ENCODE measurements around the gene NCLN. TPM values are rescaled to one million over a fixed set of nuclear protein-coding genes. Genes with fewer than 3 reads are reported as not detected.

The NCLN gene
- total RNA-seq, 2 experiments from 2014 or later, result 49.6 to 51.9 TPM

- CTCF ChIA-PET, result interaction anchor here (1.1 kb wide), 1 partner anchor 31 kb away, joined by 3 read pairs; no protein-coding TSS in a partner anchor
- H3K4me3 Mint-ChIP-seq, result no peak overlapping the region
- no peak for ATAC-seq (ENCODE audit: poor library complexity)
Observed at GRCh38 chr19:3231288-3231687, 45.6 kb downstream of the NCLN start.

DNA sequence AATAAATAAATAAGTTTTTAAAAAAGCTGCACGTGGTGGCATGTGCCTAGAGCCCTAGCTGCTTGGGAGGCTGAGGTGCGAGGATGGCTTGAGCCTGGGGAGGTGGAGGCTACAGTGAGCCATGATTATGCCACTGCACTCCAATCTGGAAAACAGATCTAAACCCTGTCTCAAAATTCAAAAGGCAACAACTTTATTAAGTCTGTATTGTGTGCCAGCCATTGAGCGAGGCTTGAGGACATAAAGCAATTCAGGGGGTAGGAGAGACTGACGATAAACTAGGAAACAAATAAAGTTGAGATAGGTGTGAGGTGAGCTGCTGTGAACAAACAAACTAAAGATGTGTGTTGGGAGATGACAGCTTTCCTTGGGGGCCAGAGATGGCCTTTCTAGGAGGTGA is 47.4 kb downstream of the NCLN start:
- H3K27me3 ChIP-seq (ENCODE audit: control insufficient read depth in 1 of 2, insufficient read depth in 2 of 2, low read length in 2 of 2), result peaks cover 14 to 27% of the 10 kb centered on the region in 2 experiments
- H3K36me3 ChIP-seq (ENCODE audit: insufficient read depth, low read length), result no peaks in the 10 kb centered on the region
- intact Hi-C loops (cut with DNase I, micrococcal nuclease), result no loop called here
- H3K4me1 ChIP-seq (ENCODE audit: insufficient read depth, low read length), result no peaks in the 10 kb centered on the region
- Mint-ChIP-seq H3K27me3 (peaks cover 16% of the 10 kb centered on the region), H3K4me1 (ENCODE audit: low read depth) (no peaks in the 10 kb centered on the region), H3K4me3 (no peak overlapping the region), H3K27ac (no peak overlapping the region), H3K36me3 (ENCODE audit: low read depth) (no peaks in the 10 kb centered on the region), H3K9me3 (no peaks in the 10 kb centered on the region)
- ChIA-PET POLR2A (no interaction called here), CTCF (no interaction called here)
- DNase-seq, result no peak
- no peak for ATAC-seq (ENCODE audit: poor library complexity)
- H3K27ac ChIP-seq (ENCODE audit: low read depth in 1 of 2, low read length in 2 of 2), result no peak overlapping the region
- TF ChIP-seq, protein P1, sequence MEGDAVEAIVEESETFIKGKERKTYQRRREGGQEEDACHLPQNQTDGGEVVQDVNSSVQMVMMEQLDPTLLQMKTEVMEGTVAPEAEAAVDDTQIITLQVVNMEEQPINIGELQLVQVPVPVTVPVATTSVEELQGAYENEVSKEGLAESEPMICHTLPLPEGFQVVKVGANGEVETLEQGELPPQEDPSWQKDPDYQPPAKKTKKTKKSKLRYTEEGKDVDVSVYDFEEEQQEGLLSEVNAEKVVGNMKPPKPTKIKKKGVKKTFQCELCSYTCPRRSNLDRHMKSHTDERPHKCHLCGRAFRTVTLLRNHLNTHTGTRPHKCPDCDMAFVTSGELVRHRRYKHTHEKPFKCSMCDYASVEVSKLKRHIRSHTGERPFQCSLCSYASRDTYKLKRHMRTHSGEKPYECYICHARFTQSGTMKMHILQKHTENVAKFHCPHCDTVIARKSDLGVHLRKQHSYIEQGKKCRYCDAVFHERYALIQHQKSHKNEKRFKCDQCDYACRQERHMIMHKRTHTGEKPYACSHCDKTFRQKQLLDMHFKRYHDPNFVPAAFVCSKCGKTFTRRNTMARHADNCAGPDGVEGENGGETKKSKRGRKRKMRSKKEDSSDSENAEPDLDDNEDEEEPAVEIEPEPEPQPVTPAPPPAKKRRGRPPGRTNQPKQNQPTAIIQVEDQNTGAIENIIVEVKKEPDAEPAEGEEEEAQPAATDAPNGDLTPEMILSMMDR (IDR thresholded peaks at IDR 0.05), result no peak
- H3K4me3 ChIP-seq (ENCODE audit: low read length), result no peak overlapping the region
- H3K9me3 ChIP-seq (ENCODE audit: control insufficient read depth in 1 of 2, insufficient read depth in 1 of 2, low read length in 2 of 2), result peaks cover 0 to 13% of the 10 kb centered on the region in 2 experiments

More at GRCh38 chr19:3231288-3231687, 45.6 kb downstream of the NCLN start:
- DNase-seq, result no peak
- H3K4me1 Mint-ChIP-seq (ENCODE audit: low read depth), result no peaks in the 10 kb centered on the region
- Histone ChIP-seq H3K27me3 (ENCODE audit: control insufficient read depth in 1 of 2, insufficient read depth in 2 of 2, low read length in 2 of 2) (peaks cover 30 to 44% of the 10 kb centered on the region in 2 experiments), H3K9me3 (ENCODE audit: control insufficient read depth in 1 of 2, insufficient read depth in 1 of 2, low read length in 2 of 2) (peaks cover 0 to 13% of the 10 kb centered on the region in 2 experiments), H3K4me3 (ENCODE audit: low read length) (no peak overlapping the region), H3K36me3 (ENCODE audit: insufficient read depth, low read length) (no peaks in the 10 kb centered on the region), H3K27ac (ENCODE audit: low read depth in 1 of 2, low read length in 2 of 2) (no peak overlapping the region), H3K4me1 (ENCODE audit: insufficient read depth, low read length) (no peaks in the 10 kb centered on the region)
- TF ChIP-seq, protein P1 (IDR thresholded peaks at IDR 0.05), result no peak
- H3K27ac Mint-ChIP-seq, result no peak overlapping the region
- no peaks in the 10 kb centered on the region for H3K36me3 Mint-ChIP-seq (ENCODE audit: low read depth)
- no peaks in the 10 kb centered on the region for H3K9me3 Mint-ChIP-seq
- H3K27me3 Mint-ChIP-seq, result peaks cover 35% of the 10 kb centered on the region
- POLR2A ChIA-PET, result no interaction called here
- intact Hi-C loops (cut with DNase I, micrococcal nuclease), result no loop called here

- DNase-seq (no peak), ATAC-seq (ENCODE audit: poor library complexity) (no peak)
- H3K27ac Mint-ChIP-seq, result no peak overlapping the region
- no peaks in the 10 kb centered on the region for H3K9me3 Mint-ChIP-seq
- ChIA-PET POLR2A (no interaction called here), CTCF (no interaction called here)
- no peaks in the 10 kb centered on the region for H3K4me1 Mint-ChIP-seq (ENCODE audit: low read depth)
- H3K27ac ChIP-seq (ENCODE audit: low read depth in 1 of 2, low read length in 2 of 2), result no peak overlapping the region
- peaks cover 0 to 17% of the 10 kb centered on the region in 2 experiments for H3K9me3 ChIP-seq (ENCODE audit: control insufficient read depth in 1 of 2, insufficient read depth in 1 of 2, low read length in 2 of 2)
- H3K4me3 Mint-ChIP-seq, result no peak overlapping the region
- TF ChIP-seq, protein P1 (IDR thresholded peaks at IDR 0.05), result no peak
- H3K4me3 ChIP-seq (ENCODE audit: low read length), result no peak overlapping the region
- peaks cover 11 to 23% of the 10 kb centered on the region in 2 experiments for H3K27me3 ChIP-seq (ENCODE audit: control insufficient read depth in 1 of 2, insufficient read depth in 2 of 2, low read length in 2 of 2)
- H3K27me3 Mint-ChIP-seq, result peaks cover 15% of the 10 kb centered on the region
- H3K4me1 ChIP-seq (ENCODE audit: insufficient read depth, low read length), result no peaks in the 10 kb centered on the region
- intact Hi-C loops (cut with DNase I, micrococcal nuclease), result no loop called here
- no peaks in the 10 kb centered on the region for H3K36me3 Mint-ChIP-seq (ENCODE audit: low read depth)
- no peaks in the 10 kb centered on the region for H3K36me3 ChIP-seq (ENCODE audit: insufficient read depth, low read length)
Observed at GRCh38 chr19:3233831-3234230, 48.1 kb downstream of the NCLN start.

All from CD4-positive, alpha-beta T cell (primary cell).